Liver (tissue), 3 donors: Measurements from ENCODE around the gene DDX1.

ENCODE experiments used
- FOXA1 ChIP-seq: IDR thresholded peaks from 2 replicates; pipeline ENCODE4 v1.6.1; 2016; ENCODE audit warnings: antibody characterized with exemption
- RAD21 ChIP-seq, 2 donors: IDR thresholded peaks; 2 replicates each; pipeline ENCODE4 v1.6.1; 2016; ENCODE audit warnings: antibody characterized with exemption in 2 of 2, mild to moderate bottlenecking in 2 of 2
- RXRA ChIP-seq, 2 donors: IDR thresholded peaks; 2 replicates each; pipeline ENCODE4 v1.6.1; 2017 to 2018; ENCODE audit warnings: antibody characterized with exemption in 2 of 2, mild to moderate bottlenecking in 1 of 2
- YY1 ChIP-seq: IDR thresholded peaks from 2 replicates; pipeline ENCODE4 v1.6.1; 2016; ENCODE audit warnings: antibody characterized with exemption, mild to moderate bottlenecking
- TF ChIP-seq, protein P1 (sequence below): fragments of 150-350 bp; IDR thresholded peaks from 2 replicates; pipeline ENCODE4 v1.5.1; 2017; ENCODE audit warnings: improper control_type of control experiment, low read depth, low read length; ENCODE audit not compliant: missing input control
- donor health status: healthy.
- donor health status: healthy.

DNA sequence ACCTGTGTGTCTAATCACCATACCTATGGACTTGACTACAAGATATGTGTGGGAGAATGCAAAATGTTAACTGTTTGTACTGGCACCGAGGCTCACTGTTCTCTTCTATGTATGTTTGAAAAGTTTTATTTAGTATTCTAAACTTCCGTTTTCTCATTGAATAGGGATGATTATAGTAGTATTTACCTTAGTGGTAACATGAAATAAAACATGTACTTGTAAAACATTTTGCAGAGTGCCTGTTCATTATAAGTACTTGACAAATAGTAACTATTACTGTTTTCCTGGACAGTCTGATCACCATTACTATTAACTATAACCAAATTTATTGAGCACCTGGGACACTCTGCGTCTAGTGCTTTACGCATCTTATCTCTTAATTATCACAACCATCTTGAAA, 24.8 kb downstream of the DDX1 start:
- TF ChIP-seq, protein P1, sequence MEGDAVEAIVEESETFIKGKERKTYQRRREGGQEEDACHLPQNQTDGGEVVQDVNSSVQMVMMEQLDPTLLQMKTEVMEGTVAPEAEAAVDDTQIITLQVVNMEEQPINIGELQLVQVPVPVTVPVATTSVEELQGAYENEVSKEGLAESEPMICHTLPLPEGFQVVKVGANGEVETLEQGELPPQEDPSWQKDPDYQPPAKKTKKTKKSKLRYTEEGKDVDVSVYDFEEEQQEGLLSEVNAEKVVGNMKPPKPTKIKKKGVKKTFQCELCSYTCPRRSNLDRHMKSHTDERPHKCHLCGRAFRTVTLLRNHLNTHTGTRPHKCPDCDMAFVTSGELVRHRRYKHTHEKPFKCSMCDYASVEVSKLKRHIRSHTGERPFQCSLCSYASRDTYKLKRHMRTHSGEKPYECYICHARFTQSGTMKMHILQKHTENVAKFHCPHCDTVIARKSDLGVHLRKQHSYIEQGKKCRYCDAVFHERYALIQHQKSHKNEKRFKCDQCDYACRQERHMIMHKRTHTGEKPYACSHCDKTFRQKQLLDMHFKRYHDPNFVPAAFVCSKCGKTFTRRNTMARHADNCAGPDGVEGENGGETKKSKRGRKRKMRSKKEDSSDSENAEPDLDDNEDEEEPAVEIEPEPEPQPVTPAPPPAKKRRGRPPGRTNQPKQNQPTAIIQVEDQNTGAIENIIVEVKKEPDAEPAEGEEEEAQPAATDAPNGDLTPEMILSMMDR: no peak
- TF ChIP-seq FOXA1 (no peak), RXRA (IDR thresholded peaks at IDR 0.05) (no peak), RAD21 (IDR thresholded peaks at IDR 0.05) (no peak), YY1 (no peak)
